H4 (cell line): ENCODE data around the gene P2RX3. TPM values are rescaled to one million over a fixed set of nuclear protein-coding genes. Genes with fewer than 3 reads are reported as not detected.
"Not testable (repeated sequence)": the region's sequence is repeated elsewhere in the genome, so short reads cannot be mapped to it uniquely, and the experiment has no call there.

Experiments
- DNase-seq: peaks from one replicate; pipeline ENCODE4 v3.0.0-alpha.2; 2015; ENCODE audit warnings: low spot score
- total RNA-seq: library from RNA; depleted of rRNA; stranded (reverse); fragments of >200 nt; shearing (Covaris generic); gene quantifications from 2 replicates; pipeline ENCODE4 v1.2.3, GENCODE V29; 2014; rRNA removed

Gene P2RX3
- total RNA-seq: not detected in 2 replicates

DNA sequence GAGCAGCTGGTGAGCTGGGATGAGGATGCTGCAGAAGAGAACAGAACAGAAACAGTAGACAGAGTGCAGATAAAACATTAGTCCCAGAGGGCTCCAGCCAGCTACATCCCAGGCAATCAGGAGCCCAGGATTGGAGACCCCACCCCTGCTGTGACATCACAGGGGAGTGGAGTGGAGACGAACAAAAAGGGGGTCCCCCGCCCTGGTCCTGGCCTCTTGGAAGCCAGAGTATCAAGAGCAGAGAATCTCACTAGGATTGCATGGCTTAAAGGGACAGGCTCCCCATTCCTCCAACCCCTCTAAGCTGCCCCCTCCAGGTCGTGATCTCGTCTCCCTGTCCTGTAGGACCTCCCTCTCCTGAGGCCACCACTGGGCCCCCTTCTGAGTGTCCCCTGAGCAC, at the start of gene P2RX3:
Gene P2RX3 (plus strand): TSS at position 211 of the 400 bp plus-strand sequence. CDS start 199 bp downstream, outside the sequence.
- no peak for DNase-seq

DNA sequence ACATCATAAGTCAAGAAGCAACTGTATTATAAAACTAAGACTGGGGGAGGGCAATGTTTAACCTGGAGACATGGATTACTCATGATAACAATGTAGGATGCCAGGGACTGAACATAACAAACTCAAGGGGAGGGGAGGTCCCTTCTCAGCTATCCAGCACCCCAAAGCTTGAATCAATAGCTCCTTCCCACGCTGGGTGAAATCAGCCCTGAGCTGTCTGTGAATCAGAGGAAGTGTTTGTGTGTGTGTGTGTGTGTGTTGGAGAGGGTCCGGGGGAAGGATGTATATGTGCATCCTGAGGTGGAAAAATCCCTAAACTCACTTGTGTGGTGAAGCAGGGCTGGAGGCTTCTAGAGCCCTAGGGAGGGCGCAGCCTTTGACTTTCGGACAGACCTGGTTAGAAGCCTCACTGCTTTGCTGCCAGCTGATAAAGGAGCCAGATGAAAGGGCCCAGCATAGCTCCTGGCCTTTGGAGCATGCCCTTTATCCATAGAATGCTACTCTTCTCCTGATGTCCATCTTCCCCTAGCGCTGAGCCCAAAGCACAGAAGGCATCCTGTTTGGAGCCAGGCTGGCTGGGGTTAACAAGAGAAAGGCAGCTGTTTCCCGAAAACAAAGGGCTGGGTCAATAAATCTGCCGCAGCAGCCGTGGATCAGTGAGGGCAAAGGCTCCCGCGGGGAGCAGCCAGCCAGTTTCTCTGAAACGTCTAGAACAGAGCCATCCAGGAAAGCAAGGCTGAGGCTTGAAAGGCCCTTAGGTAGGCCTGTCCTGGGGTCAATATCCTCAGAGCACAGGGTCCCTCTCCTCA, 49.2 kb upstream of the P2RX3 start:
- DNase-seq: no peak

DNA sequence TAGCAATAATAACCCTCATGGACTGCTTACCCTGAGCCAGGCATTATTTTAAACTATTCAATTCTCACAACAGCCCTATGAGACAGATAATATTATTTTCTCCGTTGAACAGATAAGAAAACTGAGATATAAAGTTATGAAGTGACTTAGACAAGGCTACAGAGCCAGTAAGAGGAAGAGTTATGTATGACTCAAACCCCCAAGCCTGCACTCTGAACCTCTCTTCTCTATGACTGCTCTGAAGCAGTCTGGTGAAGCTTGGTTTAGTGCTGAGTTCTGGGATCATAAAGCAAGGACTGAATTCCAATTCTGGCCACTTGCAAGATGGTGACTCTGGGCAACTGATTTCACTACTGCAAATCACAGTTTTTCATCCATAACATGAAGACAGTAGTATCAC, 47.9 kb upstream of the P2RX3 start:
- no peak for DNase-seq

DNA sequence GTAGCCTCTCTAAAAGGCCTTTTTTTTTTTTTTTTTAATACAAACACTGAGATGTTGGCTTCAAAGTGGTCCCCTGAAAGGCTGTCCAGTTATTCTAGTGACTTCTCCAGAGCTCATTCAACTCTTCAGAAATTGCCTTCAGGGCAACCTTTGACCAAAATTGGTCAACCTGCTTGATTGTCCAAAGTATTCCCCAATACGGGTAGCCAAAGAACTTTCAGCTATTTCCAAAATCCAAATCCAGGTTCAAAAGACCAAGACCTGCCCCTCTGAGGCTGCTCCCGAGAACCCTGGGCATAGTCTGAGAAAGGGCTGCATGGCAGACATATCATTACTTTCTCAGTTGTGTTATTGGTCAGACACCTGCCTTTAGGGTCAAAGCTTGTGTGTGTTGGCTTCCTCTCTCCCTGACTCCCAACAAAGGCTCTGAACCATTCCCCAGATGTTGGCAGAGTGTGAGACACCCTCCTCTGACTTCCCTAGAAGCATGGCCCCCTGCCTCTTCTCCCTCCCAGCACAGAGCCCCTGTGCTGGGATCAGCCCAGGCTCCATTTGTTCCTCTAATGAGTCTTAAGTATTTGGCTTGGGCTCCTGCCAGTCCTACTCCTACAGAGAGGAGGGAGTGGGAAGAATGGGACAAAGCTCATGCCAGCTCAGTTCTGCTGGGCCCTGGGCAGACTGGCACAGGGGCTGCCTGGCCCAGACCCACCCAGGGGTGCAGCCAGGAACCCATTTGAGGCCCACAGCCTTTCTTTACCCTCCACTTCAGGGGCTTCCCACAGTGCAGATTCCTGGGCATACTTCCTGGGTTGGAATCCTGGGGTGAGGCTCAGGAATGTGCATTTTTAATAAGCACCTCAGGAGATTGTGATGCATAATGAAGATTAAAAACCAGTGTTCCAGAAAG, 43.7 kb upstream of the P2RX3 start:
- no peak for DNase-seq

DNA sequence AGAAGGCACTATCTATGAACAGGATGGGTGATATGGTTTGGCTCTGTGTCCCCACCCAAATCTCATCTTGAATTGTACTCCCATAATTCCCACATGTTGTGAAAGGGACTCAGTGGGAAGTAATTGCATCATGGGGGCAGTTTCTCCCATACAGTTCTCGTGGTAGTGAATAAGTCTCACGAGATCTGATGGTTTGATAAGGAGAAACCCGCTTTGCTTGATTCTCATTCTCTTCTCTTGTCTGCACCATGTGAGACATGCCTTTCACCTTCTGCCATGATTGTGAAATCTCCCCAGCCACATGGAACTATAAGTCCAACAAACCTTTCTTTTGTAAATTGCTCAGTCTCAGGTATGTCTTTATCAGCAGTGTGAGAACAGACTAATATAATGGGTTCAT, 41.9 kb upstream of the P2RX3 start:
- not testable (repeated sequence) for DNase-seq

DNA sequence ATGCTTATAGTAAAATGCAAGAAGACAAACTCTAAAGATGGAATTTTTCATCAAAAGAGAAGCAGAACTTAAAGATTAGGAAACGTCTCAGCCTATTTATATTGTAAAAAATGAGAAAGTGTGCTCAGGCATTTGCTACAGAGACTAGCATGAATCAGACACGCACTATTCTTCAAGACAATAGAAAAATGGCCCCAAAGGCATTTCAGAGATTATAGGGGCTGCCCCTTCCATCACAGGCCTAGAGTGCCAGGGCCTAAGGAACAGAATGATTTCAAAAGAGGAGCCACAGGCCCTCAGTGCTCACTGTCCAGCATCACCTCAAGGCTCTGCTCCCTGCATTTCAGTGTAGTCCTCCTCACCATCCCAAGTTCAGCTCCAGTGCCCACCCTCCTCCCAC, 40.9 kb upstream of the P2RX3 start:
- no peak for DNase-seq

DNA sequence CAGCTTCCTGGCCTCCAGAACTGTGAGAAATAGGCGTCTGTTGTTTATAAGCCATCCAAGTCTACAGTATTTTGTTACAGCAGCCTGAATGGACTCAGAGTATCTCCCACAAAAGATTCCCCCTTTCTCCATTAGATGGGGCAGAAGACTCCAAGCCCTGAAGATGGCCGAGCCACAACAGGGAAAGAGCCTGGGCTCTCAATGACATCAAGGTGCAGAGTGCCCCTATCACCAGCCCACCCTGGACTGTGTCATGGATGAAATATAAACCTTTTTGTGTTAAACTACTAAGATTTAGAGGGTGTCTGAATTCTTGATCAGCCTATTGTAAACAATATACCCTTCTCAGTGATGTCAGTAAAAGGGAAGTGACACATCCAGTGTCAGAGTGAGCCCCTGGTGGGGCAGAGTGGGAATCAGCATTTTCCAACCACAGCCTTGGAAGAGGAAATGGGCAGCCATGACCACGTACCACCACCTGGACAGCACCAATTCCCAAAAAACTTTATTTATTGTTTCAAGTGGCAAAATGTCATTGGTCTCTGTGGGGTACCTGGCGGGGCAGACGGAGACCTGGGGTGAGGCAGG, 38.9 kb upstream of the P2RX3 start:
- DNase-seq: no peak

DNA sequence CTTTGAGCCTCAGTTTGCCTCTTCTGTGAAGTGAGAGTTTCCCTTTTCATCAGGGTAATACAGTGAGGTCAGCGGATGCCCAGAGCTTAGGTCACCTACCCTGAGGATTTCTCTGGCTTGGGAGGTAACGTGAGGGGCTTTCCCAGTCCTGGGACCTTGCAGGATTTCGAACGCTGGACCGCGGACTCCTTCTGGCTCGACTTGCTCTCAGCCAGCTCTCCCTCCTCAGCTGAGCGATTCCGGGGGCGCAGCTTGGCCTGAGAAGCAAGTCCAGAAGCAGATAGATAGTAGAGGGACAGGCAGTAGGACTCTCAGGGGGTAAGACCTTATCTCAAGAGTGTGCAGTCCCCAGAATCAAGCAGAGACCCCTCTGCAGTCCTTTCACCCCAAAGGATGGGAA, 37.4 kb upstream of the P2RX3 start:
- DNase-seq: no peak

DNA sequence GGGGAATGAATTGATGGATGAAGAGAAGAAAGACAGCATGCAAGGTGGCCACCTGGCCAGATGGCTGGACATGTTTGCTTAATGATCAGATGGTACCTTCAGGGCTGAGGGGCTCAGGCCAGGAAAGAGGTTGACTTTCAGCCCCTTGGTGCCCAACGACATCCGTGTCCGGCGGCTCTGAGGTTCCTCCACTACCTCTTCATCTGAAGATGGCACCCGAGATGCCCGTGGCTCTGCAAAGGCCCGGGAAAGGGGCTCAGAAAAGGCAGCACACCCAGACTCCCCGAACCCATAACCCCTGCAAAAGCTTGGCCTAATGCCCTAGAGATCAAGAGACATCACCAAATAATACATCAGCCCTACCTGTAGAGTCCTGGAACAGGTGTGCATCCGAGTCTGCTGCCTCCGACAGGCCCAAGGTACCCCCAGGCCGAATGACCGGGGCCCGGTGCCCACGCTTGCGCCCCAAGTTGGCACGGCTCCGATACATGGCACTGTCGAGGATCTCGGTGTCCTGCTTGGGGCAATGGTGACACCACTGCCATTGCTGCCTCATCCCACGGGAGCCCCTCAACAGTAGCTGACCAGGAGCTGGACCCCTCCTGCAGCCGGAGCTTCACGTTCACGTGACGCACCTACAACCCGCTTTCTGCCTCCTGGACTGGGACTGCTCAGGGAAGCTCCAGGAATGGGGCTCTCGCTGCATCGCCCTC, 36.3 kb upstream of the P2RX3 start:
- no peak for DNase-seq

DNA sequence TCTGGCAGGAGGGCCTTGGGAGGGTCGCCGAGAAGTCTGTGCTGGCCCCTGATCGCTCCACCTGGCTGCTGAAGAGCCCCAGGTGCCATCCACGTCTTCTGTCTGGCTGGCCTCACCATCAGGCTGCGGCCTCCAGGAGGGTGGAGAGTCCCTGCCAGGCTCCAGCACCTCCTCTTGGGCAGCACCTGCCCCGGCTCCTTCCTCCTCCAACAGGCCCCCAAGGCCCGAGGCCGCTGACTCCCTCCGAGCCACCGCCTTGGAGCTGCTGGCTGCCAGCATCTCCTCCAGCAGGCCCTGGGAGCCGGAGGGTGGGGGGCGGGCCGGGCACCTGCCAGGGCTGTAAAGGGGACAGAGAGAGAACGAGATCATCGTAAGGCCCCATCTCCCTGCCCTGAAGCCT, 35.7 kb upstream of the P2RX3 start:
- no peak for DNase-seq

DNA sequence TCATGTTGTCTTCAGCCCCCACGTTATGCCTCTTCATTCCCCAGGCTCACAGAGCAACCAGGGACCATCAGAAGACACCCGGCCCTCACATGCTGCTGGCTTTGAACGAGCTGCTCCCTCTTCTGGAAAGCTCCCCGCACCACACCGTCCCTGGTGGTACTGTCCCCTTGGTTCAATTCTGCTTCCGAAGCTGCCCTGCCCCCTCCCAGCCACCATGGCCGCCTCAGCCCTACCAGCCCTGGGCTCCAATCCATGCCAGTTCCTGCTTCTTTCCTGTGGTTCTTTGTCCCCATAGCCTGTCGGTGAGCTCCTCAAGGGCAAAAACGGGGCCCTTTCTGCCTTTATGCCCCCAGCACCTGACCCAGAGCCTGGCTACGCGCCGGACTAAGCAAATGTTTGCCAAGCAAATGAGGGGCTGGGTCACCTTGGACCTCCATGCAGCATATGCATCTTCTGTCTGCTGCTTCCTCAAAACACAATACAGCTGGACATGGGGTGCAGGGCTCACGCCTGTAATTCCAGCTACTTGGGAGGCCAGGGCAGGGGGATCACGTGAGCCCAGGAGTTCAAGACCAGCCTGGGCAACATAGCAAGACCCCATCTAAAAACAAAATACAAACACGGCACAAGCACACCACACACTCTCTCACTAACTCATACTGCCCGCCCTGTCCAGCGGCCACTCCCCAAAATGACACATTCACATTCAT, 34.7 kb upstream of the P2RX3 start:
- DNase-seq: no peak

DNA sequence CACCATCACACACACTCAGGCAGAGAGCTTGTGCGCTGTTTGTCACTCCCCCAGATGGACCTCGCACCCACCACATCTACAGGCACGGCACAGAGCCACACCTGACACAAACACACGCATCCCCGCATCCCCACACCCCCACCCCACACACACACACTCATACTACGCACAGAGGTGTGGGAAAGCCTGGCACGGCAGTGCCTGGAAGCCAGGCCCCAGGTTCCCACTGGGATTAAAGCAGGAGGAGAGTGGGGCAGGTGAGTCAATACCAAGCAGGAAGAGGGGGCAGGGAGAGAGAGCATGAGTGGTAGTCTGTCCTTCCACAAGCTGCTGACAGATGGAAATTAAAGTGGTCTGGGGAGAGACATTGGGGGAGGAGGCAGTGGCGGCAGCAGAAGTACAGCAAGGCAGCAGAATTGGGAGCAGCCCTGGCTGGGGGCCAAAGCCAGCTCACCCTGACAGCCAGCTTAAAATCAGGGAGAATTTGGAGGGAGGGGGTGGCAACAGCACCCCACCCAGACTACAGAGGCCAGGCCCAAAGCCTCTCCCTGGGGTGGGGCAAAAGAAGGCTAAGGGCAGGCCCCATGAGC, 34.1 kb upstream of the P2RX3 start:
- no peak for DNase-seq

DNA sequence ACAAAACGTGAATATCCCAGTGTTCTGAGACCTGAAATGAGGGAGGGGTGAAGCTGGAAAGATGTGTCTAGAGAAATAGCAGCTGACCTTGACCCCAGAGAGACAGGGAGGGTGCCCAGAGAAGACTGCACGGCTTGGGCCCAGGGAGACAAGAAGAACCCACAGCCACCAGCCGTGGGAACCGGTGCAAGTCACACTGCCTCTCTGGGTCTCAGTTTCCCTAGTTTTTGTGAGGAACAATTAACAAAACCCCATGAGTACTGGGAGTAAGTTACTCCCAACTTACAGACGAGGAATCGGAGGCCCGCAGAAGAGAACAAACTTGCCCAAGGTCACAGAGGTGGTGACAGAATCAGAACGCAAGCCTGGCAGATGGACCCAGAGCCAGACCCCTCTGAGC, 32.6 kb upstream of the P2RX3 start:
- no peak for DNase-seq

DNA sequence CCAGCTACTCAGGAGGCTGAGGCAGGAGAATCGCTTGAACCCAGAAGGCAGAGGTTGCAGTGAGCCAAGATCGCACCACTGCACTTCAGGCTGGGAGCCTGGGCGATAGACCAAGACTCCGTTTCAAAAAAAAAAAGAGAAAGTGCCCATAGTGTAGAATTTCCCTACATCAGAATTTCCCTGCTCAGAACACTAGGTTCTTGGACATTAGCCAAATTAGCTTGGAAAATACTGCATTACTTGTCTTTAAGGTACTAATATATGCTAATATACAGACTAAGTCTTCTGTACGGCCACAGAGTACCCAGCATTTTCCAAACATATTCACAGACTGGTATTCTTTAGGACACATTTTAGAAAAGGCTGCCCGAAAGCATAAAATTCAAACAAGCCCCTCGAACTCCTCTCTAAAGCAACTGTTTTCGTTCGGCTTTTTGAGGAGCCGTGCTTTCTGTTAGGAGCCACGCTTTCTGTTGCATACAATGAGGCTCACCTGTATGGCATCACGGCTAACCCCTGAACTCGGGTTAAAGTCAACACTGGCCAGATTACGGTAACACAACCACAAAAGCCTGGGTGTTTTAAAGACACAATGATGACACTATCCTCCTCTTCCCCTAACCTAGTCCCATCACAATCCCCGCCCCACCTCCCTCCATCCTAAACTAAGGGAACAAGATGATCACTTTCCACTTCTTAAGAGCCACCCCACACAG, 31.8 kb upstream of the P2RX3 start:
- no peak for DNase-seq

DNA sequence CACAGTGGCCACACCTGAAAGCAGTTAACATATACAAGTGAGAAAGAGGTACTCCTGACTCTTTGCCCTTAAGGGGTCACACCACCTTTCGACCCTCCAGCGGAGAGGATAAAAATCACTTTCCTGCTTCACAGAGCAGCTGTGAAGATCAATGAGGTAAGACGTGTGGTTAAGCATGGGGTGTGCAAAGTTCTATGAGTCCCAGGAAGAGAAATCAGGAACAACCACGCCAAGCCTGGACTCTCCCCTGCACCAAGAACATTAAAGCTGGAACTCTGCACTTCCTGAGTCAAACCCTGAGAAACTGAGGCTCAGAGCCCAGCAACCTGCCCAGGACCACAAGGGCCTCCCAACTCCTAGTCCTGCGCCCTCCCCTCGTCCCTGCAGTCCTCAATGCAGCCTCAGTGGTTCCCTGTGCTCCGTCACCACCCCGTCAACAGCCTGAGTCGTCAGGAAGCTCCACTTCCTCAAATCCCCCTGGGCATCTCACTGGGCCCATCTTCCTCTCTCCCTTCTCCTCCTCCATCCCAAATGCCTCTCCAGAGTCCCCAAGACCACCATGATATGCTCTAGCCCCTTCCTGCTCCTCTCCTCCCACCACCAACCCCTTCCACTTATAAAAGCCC, 31.1 kb upstream of the P2RX3 start:
- DNase-seq: no peak

DNA sequence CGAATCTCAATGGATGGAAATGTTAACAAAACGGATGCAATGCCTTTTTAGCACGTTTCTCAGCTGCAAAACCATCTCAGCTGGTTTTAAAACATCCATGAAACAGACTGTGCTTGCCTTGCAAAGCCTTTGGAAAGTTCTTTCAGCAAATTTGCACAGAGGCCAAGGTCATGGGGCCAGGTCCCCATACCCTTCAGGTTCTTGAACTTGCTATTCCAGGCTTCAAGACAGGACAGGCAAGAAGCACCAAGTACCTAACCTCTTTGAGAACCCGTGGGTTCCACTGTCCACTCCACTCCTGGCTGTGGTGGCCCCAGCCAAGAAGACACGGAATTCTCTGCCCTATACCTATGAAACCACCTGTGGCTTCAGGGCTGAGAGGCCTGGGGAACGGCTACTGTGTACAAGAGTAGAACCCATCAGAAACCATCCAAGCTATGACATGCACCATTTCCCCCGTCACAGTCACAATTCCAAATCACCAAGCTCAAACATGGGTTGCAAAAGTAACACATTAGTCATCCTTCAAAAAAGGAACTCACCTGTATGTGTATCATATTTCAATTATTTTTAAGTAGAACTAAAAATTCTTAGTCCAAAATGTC, 30.4 kb upstream of the P2RX3 start:
- DNase-seq: no peak

DNA sequence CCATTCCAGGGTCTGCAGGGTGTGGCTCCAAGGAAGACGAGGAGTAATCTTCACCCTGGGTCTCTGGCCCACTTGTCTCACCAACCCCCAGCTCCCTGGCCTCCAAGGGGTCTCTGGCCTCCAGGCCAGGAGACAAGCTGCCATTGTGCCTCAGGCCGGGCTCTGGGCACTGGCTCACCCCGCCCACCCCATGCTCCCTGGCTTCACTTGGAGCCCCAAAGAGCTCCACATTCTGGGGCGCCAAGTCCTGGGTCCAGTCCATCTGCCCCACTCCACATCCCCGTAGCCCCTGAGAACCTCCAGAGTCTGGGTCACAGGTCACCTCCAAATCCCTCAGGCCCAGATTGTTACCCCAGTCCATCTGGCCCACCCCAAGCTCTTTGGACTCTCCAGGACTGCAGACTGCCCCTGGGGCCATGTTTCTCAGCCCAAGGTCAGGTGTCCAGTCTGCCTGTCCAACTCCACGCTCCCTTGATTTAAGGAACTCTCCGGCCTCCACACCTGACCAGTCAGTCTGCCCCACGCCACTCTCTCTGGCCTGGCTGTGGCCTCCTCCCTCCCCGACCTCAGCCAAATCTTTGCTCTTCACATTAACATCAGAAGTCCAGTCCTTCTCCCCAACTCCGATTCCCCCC, 29.6 kb upstream of the P2RX3 start:
- DNase-seq: no peak
